HG03135 (cell line): ENCODE measurements around the gene IGSF3.

Experiments used
- ATAC-seq: cut with Tn5 transposase; IDR thresholded peaks from one replicate; pipeline ENCODE4 v1.9.1; 2021; ENCODE audit warnings: mild to moderate bottlenecking, moderate library complexity; ENCODE audit not compliant: unreplicated experiment

The IGSF3 gene

GRCh38 chr1:116686723-116687352 is 19.3 kb upstream of the IGSF3 start:
- ATAC-seq = no peak

- no peak for ATAC-seq
Observed at GRCh38 chr1:116686175-116686574, 18.6 kb upstream of the IGSF3 start.

GRCh38 chr1:116684575-116684974 is 17.0 kb upstream of the IGSF3 start:
- no peak for ATAC-seq

- ATAC-seq = no peak
Observed at GRCh38 chr1:116682641-116683221, 15.2 kb upstream of the IGSF3 start.

- ATAC-seq = no peak
Observed at GRCh38 chr1:116681343-116681899, 13.9 kb upstream of the IGSF3 start.

GRCh38 chr1:116680752-116681151 is 13.2 kb upstream of the IGSF3 start:
- ATAC-seq = no peak

- no peak for ATAC-seq
Observed at GRCh38 chr1:116679828-116680628, 12.5 kb upstream of the IGSF3 start.

- no peak for ATAC-seq
Observed at GRCh38 chr1:116679091-116679827, 11.7 kb upstream of the IGSF3 start.

GRCh38 chr1:116678732-116679090 is 11.2 kb upstream of the IGSF3 start:
- ATAC-seq = no peak

- ATAC-seq = no peak
Observed at GRCh38 chr1:116677474-116678062, 10.0 kb upstream of the IGSF3 start.

- ATAC-seq = no peak
Observed at GRCh38 chr1:116676291-116676690, 8.8 kb upstream of the IGSF3 start.

- no peak for ATAC-seq
Observed at GRCh38 chr1:116674751-116675150, 7.2 kb upstream of the IGSF3 start.

GRCh38 chr1:116674011-116674531 is 6.5 kb upstream of the IGSF3 start:
- no peak for ATAC-seq

GRCh38 chr1:116671912-116672311 is 4.4 kb upstream of the IGSF3 start:
- ATAC-seq = no peak

- ATAC-seq = no peak
Observed at GRCh38 chr1:116671072-116671760, 3.7 kb upstream of the IGSF3 start.

GRCh38 chr1:116668277-116668676 is 744 bp upstream of the IGSF3 start:
- ATAC-seq = no peak

- ATAC-seq = no peak
Observed at GRCh38 chr1:116667078-116667574, 407 bp downstream of the IGSF3 start.

- no peak for ATAC-seq
Observed at GRCh38 chr1:116666187-116667077, 1.1 kb downstream of the IGSF3 start.

- no peak for ATAC-seq
Observed at GRCh38 chr1:116664978-116665371, 2.6 kb downstream of the IGSF3 start.
